ENCODE measurements around the gene RCBTB1.

- TF ChIP-seq ZFX (IDR thresholded peaks at IDR 0.05) (no peak), CTCF (conservative IDR thresholded peaks at IDR 0.05) (peak; percentile 58)
Measured at GRCh38 chr13:49560270-49561061, 24.9 kb downstream of the RCBTB1 start.

All from C4-2B (cell line).